ENCODE results near the gene SBF2.

The SBF2 gene

DNA sequence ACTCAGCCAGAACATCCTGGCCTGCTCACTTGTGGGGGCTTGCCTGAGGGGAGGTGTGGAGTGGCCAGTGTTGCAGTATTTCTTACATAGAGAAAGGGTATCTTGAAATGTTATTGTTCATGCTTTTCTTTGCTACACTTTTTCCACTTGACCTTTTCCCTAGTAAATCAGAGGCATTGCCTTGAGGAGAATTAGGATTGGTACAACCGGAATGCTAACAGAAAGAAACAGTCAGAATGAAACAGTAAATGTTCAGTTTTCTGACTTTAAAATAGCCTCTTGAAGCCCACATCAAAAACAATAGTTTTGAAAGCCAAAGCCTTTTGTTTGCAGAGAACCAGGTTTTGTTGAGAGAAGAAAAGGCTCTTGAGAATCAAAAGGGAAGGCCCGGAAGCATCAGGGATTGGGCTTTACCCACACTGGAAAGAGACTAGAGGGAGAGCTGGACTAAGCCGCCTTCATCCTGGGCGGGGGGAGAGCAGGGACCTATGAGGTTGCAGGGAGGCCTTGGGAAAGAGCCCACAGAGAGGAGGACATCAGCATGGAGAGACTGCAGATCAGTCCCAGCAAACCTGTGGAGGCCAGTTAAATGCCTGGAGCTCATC, 23.2 kb upstream of the SBF2 start:
- TF ChIP-seq FOXP2 (optimal IDR thresholded peaks at IDR 0.05; ENCODE audit: borderline replicate concordance, extremely low read depth, extremely low read length, insufficient read depth) (no peak), REST (IDR thresholded peaks at IDR 0.05; ENCODE audit: insufficient read depth in 1 of 2, low read depth in 2 of 2, low read length in 2 of 2) (no peak), POLR2AphosphoS5 (IDR thresholded peaks at IDR 0.05; ENCODE audit: low read depth, low read length) (no peak), TAF1 (IDR thresholded peaks at IDR 0.05; ENCODE audit: borderline replicate concordance, insufficient read depth, low read length) (no peak), SIN3A (IDR thresholded peaks at IDR 0.05; ENCODE audit: borderline replicate concordance, insufficient read depth, low read length) (no peak)

- TF ChIP-seq TAF1 (IDR thresholded peaks at IDR 0.05; ENCODE audit: borderline replicate concordance, insufficient read depth, low read length) (no peak), POLR2AphosphoS5 (IDR thresholded peaks at IDR 0.05; ENCODE audit: low read depth, low read length) (no peak), REST (IDR thresholded peaks at IDR 0.05; ENCODE audit: insufficient read depth in 1 of 2, low read depth in 2 of 2, low read length in 2 of 2) (no peak), SIN3A (IDR thresholded peaks at IDR 0.05; ENCODE audit: borderline replicate concordance, insufficient read depth, low read length) (no peak), FOXP2 (optimal IDR thresholded peaks at IDR 0.05; ENCODE audit: borderline replicate concordance, extremely low read depth, extremely low read length, insufficient read depth) (no peak)
Measured at GRCh38 chr11:10315083-10315482, 21.1 kb upstream of the SBF2 start.

DNA sequence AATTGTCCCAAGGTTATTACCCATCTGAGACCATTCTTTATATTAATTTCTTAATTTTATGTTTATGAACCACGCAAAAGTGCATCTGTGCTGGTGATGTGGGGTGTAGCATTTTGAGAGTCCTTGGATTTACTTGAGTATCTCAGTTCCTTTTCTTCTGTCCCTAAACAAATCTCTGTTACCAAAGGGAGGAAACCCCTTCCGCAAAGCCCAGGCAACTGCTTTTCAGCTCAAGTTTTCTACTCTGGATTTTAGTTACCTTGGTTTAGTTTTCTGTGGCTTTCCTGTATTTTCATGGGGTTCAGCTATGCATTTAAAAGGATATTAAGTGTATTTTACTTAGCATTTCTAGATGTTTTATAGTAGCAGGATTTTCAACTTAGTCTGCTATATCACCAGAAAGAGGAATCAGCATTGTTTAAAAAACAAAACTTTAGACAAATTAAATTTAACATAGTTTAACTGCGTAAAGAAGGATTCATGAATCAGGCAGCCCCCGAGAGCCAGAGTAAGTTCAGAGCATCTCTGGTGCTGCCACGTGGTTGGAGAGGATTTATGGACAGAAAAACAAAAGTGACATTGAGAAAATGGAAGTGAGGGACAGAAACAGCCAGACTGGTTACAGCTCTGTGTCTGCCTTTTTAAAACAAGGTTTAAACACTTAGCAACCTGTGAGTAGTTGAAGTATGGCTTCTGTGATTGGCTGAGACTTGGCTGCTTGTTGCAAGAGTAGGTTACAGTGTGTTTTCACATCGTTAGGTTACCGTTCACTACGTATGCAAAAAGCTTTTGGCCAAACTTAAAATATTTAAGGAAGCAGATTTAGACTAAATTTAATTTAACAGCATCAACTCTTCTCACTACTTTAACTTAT, 20.4 kb upstream of the SBF2 start:
- TF ChIP-seq POLR2AphosphoS5 (IDR thresholded peaks at IDR 0.05; ENCODE audit: low read depth, low read length) (no peak), TAF1 (IDR thresholded peaks at IDR 0.05; ENCODE audit: borderline replicate concordance, insufficient read depth, low read length) (no peak), SIN3A (IDR thresholded peaks at IDR 0.05; ENCODE audit: borderline replicate concordance, insufficient read depth, low read length) (no peak), FOXP2 (optimal IDR thresholded peaks at IDR 0.05; ENCODE audit: borderline replicate concordance, extremely low read depth, extremely low read length, insufficient read depth) (no peak), REST (IDR thresholded peaks at IDR 0.05; ENCODE audit: insufficient read depth in 1 of 2, low read depth in 2 of 2, low read length in 2 of 2) (no peak)

- TF ChIP-seq REST (IDR thresholded peaks at IDR 0.05; ENCODE audit: insufficient read depth in 1 of 2, low read depth in 2 of 2, low read length in 2 of 2) = no peak
- TF ChIP-seq SIN3A (IDR thresholded peaks at IDR 0.05; ENCODE audit: borderline replicate concordance, insufficient read depth, low read length) = no peak
- TF ChIP-seq POLR2AphosphoS5 (IDR thresholded peaks at IDR 0.05; ENCODE audit: low read depth, low read length) = no peak
- TF ChIP-seq TAF1 (IDR thresholded peaks at IDR 0.05; ENCODE audit: borderline replicate concordance, insufficient read depth, low read length) = no peak
- TF ChIP-seq FOXP2 (optimal IDR thresholded peaks at IDR 0.05; ENCODE audit: borderline replicate concordance, extremely low read depth, extremely low read length, insufficient read depth) = no peak
Measured at GRCh38 chr11:10311802-10312201, 17.8 kb upstream of the SBF2 start.

Measured in PFSK-1 (cell line).